Measurements from ENCODE around the gene DOCK6. TPM values are rescaled to one million over a fixed set of nuclear protein-coding genes. Genes with fewer than 3 reads are reported as not detected.
A peak's percentile ranks its signal among the peaks of the same experiment; 100 is the strongest.

DOCK6 gene
- total and polyA plus RNA-seq, 5 donors from 2014 or later = 0.07 to 2.8 (median 0.59) TPM; not detected in 1

DNA sequence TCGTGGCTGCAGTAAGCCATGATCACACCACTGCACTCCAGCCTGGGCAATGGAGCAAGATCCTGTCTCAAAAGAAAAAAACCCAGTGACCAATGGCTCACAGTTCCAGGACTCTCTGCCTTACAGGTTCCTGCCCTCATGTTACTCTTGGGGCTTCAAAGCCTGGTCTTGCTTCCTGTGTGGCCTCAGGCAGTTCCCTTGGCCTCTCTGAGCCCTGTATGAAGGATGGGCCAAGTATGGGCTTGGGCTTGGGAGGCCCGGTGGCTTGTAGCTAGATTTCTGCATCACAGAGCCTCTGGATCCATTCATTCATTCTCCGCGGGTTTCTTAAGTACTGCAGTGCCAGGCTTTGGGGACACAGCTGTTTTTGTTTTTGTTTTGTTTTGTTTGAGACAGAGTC, 32.9 kb upstream of the DOCK6 start:
- Histone ChIP-seq H3K4me1 (ENCODE audit: control insufficient read depth, insufficient read depth, low read length, poor library complexity, severe bottlenecking) (peaks cover 8% of the 10 kb centered on the region), H3K27me3 (ENCODE audit: control insufficient read depth, insufficient read depth, low read length) (no peaks in the 10 kb centered on the region), H3K9me3 (ENCODE audit: control insufficient read depth in 2 of 2, low read length in 2 of 2) (no peaks in the 10 kb centered on the region), H3K4me3 (ENCODE audit: low read depth, low read length) (no peak overlapping the region), H3K27ac (ENCODE audit: insufficient read depth, low read length, poor library complexity, severe bottlenecking) (no peak overlapping the region), H3K36me3 (ENCODE audit: control insufficient read depth, insufficient read depth, low read length) (no peaks in the 10 kb centered on the region)
- H3K4me3 Mint-ChIP-seq = no peak overlapping the region
- peaks cover 0 to 10% (median 4%) of the 10 kb centered on the region in 4 donors for H3K4me1 Mint-ChIP-seq
- DNase-seq = no peak
- peaks cover 17% of the 10 kb centered on the region for H3K27me3 Mint-ChIP-seq
- H3K9me3 Mint-ChIP-seq = no peaks in the 10 kb centered on the region
- H3K36me3 Mint-ChIP-seq = no peaks in the 10 kb centered on the region
- no peak for ATAC-seq (ENCODE audit: low read depth in 2 of 2)
- H3K27ac Mint-ChIP-seq = no peak overlapping the region

DNA sequence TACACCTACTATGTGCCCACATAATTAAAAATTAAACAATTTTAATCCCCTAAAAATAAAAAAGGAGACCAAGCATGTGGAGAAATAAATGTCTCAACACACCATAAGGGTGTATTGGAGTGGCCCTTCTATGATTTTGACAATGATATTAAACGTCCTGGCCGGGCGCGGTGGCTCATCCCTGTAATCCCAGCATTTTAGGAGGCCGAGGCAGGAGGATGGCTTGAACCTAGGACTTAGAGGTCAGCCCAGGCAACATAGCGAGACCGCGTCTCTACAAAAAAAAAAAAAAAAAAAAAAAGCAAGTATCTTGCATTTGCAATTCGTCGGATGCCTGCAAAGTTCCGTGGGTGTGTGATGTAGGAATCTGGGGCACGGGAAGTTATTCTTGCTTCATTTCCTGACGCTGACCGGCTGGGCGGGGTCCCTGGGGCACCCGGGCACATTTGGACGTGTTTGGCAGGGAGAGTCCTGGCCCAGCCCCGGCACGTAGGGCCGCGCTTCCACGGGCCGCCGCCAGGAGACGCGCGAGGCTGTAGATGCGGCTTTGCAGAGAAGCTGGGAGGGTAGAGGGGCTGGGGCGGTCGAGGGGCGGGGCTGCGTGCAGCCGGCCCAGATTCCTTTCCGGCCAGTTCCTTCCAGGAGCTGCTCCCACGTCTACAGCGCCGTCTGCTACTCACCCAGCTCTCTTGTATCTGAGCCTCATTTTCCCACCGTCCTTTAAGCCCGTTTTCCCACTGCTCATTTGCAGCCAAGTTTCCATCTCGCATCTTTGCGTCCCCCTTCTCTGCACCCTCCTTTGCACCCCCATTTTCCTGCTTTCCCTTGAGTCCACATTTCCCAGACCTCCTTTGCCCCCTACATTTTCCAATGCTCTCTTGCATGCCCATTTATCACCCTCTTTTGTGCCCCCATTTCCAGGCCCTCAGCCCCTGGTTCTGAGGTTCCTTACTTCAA, 31.4 kb upstream of the DOCK6 start:
- peak overlapping the region in 1 of 3 donors; percentile 80 for H3K27ac Mint-ChIP-seq
- no peaks in the 10 kb centered on the region for H3K9me3 ChIP-seq (ENCODE audit: control insufficient read depth in 2 of 2, low read length in 2 of 2)

DNA sequence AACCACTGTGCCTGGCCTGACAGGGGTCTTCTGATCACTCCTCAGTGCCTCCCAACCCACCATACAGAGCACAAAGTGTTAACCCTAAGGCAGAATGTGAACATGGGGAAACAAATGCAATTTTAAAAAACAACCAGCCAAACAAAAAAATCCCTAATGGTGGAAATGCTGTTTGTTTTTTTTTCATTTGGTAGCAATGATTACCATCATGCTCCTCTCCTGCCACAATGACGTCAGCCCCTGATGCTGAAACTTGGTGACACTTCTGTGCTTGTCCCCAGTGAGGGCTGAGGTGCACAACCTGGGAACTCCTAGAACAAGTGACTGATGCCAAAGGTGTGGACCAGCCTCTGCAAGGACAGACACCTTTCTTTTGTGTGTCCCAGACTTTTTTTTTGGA, 29.7 kb upstream of the DOCK6 start:
- H3K36me3 ChIP-seq (ENCODE audit: control insufficient read depth, insufficient read depth, low read length) = no peaks in the 10 kb centered on the region
- no peak overlapping the region for H3K4me3 ChIP-seq (ENCODE audit: low read depth, low read length)
- peaks cover 8% of the 10 kb centered on the region for H3K4me1 ChIP-seq (ENCODE audit: control insufficient read depth, insufficient read depth, low read length, poor library complexity, severe bottlenecking)
- no peaks in the 10 kb centered on the region for H3K9me3 ChIP-seq (ENCODE audit: control insufficient read depth in 2 of 2, low read length in 2 of 2)
- no peak overlapping the region for H3K4me3 Mint-ChIP-seq
- H3K27ac Mint-ChIP-seq = no peak overlapping the region
- no peaks in the 10 kb centered on the region for H3K27me3 ChIP-seq (ENCODE audit: control insufficient read depth, insufficient read depth, low read length)
- H3K27me3 Mint-ChIP-seq = peaks cover 17% of the 10 kb centered on the region
- ATAC-seq (ENCODE audit: low read depth in 2 of 2) (no peak), DNase-seq (no peak)
- peaks cover 0 to 10% (median 4%) of the 10 kb centered on the region in 4 donors for H3K4me1 Mint-ChIP-seq
- H3K27ac ChIP-seq (ENCODE audit: insufficient read depth, low read length, poor library complexity, severe bottlenecking) = no peak overlapping the region
- H3K9me3 Mint-ChIP-seq = no peaks in the 10 kb centered on the region
- H3K36me3 Mint-ChIP-seq = no peaks in the 10 kb centered on the region

More for the DNA sequence above, 31.4 kb upstream of the DOCK6 start:
- ATAC-seq (ENCODE audit: low read depth in 2 of 2) (peak; percentile 92 to 93), DNase-seq (peak; percentile 64 to 81 (median 68))
- Histone ChIP-seq H3K27me3 (ENCODE audit: control insufficient read depth, insufficient read depth, low read length) (no peaks in the 10 kb centered on the region), H3K27ac (ENCODE audit: insufficient read depth, low read length, poor library complexity, severe bottlenecking) (no peak overlapping the region), H3K4me3 (ENCODE audit: low read depth, low read length) (no peak overlapping the region), H3K36me3 (ENCODE audit: control insufficient read depth, insufficient read depth, low read length) (no peaks in the 10 kb centered on the region), H3K4me1 (ENCODE audit: control insufficient read depth, insufficient read depth, low read length, poor library complexity, severe bottlenecking) (peaks cover 8% of the 10 kb centered on the region)
- Mint-ChIP-seq H3K4me1 (peaks cover 0 to 10% (median 4%) of the 10 kb centered on the region in 4 donors), H3K36me3 (no peaks in the 10 kb centered on the region), H3K4me3 (peak overlapping the region; percentile 1 to 74 (median 36)), H3K27me3 (peaks cover 17% of the 10 kb centered on the region), H3K9me3 (no peaks in the 10 kb centered on the region)

DNA sequence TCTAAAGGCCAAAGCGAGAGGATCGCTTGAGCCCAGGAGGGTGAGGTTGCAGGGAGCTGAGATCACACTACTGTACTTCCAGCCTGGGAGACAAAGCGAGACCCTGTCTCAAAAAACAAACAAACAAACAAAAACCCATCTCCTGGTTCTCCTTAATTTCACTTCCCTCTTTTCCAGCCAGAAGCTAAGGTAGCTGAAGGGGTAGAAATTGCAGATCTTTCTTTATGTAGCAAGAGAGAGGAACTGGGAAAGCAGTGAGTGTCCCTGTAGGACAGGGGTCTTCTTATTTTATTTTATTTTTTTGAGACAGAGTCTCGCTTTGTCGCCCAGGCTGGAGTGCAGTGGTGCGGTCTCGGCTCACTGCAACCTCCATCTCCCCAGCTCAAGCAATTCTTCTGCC, 29.1 kb upstream of the DOCK6 start:
- H3K4me3 Mint-ChIP-seq = no peak overlapping the region
- ATAC-seq (ENCODE audit: low read depth in 2 of 2) (no peak), DNase-seq (no peak)
- peaks cover 14% of the 10 kb centered on the region for H3K27me3 Mint-ChIP-seq
- peaks cover 0 to 10% (median 4%) of the 10 kb centered on the region in 4 donors for H3K4me1 Mint-ChIP-seq
- no peaks in the 10 kb centered on the region for H3K36me3 ChIP-seq (ENCODE audit: control insufficient read depth, insufficient read depth, low read length)
- no peak overlapping the region for H3K4me3 ChIP-seq (ENCODE audit: low read depth, low read length)
- H3K36me3 Mint-ChIP-seq = no peaks in the 10 kb centered on the region
- H3K27ac Mint-ChIP-seq = no peak overlapping the region
- H3K27ac ChIP-seq (ENCODE audit: insufficient read depth, low read length, poor library complexity, severe bottlenecking) = no peak overlapping the region
- peaks cover 8% of the 10 kb centered on the region for H3K4me1 ChIP-seq (ENCODE audit: control insufficient read depth, insufficient read depth, low read length, poor library complexity, severe bottlenecking)
- no peaks in the 10 kb centered on the region for H3K27me3 ChIP-seq (ENCODE audit: control insufficient read depth, insufficient read depth, low read length)
- no peaks in the 10 kb centered on the region for H3K9me3 ChIP-seq (ENCODE audit: control insufficient read depth in 2 of 2, low read length in 2 of 2)
- H3K9me3 Mint-ChIP-seq = no peaks in the 10 kb centered on the region

DNA sequence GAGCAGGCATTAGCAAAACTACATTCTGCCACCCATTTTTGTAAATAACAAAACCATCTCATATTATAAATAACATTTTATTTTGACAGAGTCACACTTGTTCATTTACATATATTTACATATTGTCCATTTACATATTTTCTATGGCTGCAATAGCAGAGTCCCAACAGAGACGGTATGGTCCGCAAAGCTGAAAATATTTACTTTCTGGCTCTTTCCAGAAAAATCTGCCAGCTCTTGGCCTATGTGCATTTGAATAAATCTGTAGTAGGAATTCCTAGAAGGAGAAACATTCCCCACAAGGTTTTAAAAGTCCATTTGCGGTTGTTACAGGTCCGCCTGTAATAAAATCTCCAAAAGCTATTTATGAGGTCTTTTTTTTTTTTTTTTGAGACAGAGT, 27.9 kb upstream of the DOCK6 start:
- no peak overlapping the region for H3K27ac Mint-ChIP-seq
- no peaks in the 10 kb centered on the region for H3K27me3 ChIP-seq (ENCODE audit: control insufficient read depth, insufficient read depth, low read length)
- no peak for ATAC-seq (ENCODE audit: low read depth in 2 of 2)
- peaks cover 8% of the 10 kb centered on the region for H3K4me1 ChIP-seq (ENCODE audit: control insufficient read depth, insufficient read depth, low read length, poor library complexity, severe bottlenecking)
- H3K36me3 ChIP-seq (ENCODE audit: control insufficient read depth, insufficient read depth, low read length) = no peaks in the 10 kb centered on the region
- H3K27ac ChIP-seq (ENCODE audit: insufficient read depth, low read length, poor library complexity, severe bottlenecking) = no peak overlapping the region
- peaks cover 0 to 10% (median 4%) of the 10 kb centered on the region in 4 donors for H3K4me1 Mint-ChIP-seq
- no peak for DNase-seq
- no peaks in the 10 kb centered on the region for H3K9me3 Mint-ChIP-seq
- no peak overlapping the region for H3K4me3 Mint-ChIP-seq
- no peak overlapping the region for H3K4me3 ChIP-seq (ENCODE audit: low read depth, low read length)
- H3K27me3 Mint-ChIP-seq = peaks cover 10% of the 10 kb centered on the region
- no peaks in the 10 kb centered on the region for H3K9me3 ChIP-seq (ENCODE audit: control insufficient read depth in 2 of 2, low read length in 2 of 2)
- H3K36me3 Mint-ChIP-seq = no peaks in the 10 kb centered on the region

DNA sequence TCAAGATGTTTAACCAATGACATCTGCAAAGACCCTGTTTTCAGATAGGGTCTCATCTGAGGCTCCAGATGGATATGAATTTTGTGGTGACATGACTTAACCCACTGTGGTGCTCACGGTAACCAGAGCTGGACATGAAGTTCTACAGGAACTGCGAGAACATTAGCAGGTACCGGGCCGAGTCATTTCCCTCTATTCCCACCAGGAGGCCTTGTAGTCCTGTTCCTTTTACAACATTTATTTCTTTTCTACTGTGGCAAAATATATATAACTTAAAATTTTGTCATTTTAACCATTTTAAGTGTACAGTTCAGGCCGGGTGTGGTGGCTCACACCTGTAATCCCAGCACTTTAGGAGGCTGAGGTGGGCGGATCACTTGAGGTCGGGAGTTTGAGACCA, 26.0 kb upstream of the DOCK6 start:
- Histone ChIP-seq H3K4me1 (ENCODE audit: control insufficient read depth, insufficient read depth, low read length, poor library complexity, severe bottlenecking) (peaks cover under 1% of the 10 kb centered on the region), H3K36me3 (ENCODE audit: control insufficient read depth, insufficient read depth, low read length) (no peaks in the 10 kb centered on the region), H3K27me3 (ENCODE audit: control insufficient read depth, insufficient read depth, low read length) (no peaks in the 10 kb centered on the region), H3K4me3 (ENCODE audit: low read depth, low read length) (no peak overlapping the region), H3K27ac (ENCODE audit: insufficient read depth, low read length, poor library complexity, severe bottlenecking) (no peak overlapping the region), H3K9me3 (ENCODE audit: control insufficient read depth in 2 of 2, low read length in 2 of 2) (no peaks in the 10 kb centered on the region)
- Mint-ChIP-seq H3K27ac (no peak overlapping the region), H3K4me3 (no peak overlapping the region), H3K4me1 (peaks cover 0 to 1% (median 0%) of the 10 kb centered on the region in 4 donors), H3K27me3 (peaks cover 11% of the 10 kb centered on the region), H3K36me3 (no peaks in the 10 kb centered on the region), H3K9me3 (no peaks in the 10 kb centered on the region)
- ATAC-seq (ENCODE audit: low read depth in 2 of 2) = no peak
- peak in 1 of 3 donors; percentile 15 for DNase-seq

DNA sequence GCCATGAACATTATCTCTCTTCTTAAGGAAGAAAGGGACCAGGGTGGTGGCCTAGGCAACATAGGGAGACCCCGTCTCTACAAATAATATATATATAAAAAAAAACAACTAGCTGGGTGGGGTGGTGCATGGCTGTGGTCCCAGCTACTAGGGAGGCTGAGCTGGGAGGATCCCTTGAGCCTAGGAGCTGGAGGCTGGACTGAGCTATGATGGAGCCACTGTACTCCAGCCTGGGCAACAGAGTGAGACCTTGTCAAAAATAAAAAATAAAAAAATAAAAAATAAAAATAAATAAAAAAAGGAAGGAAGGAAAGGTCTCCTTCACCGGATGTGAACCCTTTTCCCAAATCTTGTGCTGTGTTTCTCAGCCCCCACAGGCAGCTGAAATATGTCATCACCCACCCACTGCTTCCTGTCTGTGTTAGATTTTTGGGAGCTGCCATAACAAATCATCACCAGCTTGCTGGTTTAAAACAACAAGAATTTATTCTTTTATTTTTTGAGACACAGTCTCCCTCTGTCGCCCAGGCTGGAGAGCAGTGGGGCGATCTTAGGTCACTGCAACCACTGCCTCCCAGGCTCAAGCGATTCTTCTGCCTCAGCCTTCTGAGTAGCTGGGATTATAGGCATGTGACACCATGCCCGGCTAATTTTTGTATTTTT, 24.1 kb upstream of the DOCK6 start:
- Mint-ChIP-seq H3K36me3 (no peaks in the 10 kb centered on the region), H3K4me1 (peaks cover 0 to 3% (median 0%) of the 10 kb centered on the region in 4 donors), H3K9me3 (peaks cover 0 to 2% (median 0%) of the 10 kb centered on the region in 7 donors), H3K4me3 (no peak overlapping the region), H3K27me3 (peaks cover 17% of the 10 kb centered on the region), H3K27ac (no peak overlapping the region)
- Histone ChIP-seq H3K27ac (ENCODE audit: insufficient read depth, low read length, poor library complexity, severe bottlenecking) (no peak overlapping the region), H3K27me3 (ENCODE audit: control insufficient read depth, insufficient read depth, low read length) (peaks cover 1% of the 10 kb centered on the region), H3K9me3 (ENCODE audit: control insufficient read depth in 2 of 2, low read length in 2 of 2) (no peaks in the 10 kb centered on the region), H3K36me3 (ENCODE audit: control insufficient read depth, insufficient read depth, low read length) (no peaks in the 10 kb centered on the region), H3K4me1 (ENCODE audit: control insufficient read depth, insufficient read depth, low read length, poor library complexity, severe bottlenecking) (no peaks in the 10 kb centered on the region), H3K4me3 (ENCODE audit: low read depth, low read length) (no peak overlapping the region)
- ATAC-seq (ENCODE audit: low read depth in 2 of 2) (no peak), DNase-seq (no peak)
